ENCODE measurements around the gene NSD2.

DNA sequence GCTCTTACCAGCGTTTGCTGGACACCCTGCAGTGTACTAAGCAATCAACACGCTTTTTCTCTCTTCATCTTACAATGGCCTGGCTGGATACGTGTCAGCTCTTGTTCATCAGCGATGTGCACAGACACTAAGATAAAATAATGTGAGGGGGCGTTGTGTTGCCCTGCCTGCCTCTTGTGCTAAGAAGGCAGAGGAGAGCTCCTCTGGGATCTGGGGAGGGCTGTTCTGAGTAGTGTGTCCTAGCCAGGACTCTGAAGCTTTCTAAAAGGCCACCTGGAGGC, 87.9 kb downstream of the NSD2 start:
- TF ChIP-seq MAX (IDR thresholded peaks at IDR 0.05), result no peak
- TF ChIP-seq, protein P1, sequence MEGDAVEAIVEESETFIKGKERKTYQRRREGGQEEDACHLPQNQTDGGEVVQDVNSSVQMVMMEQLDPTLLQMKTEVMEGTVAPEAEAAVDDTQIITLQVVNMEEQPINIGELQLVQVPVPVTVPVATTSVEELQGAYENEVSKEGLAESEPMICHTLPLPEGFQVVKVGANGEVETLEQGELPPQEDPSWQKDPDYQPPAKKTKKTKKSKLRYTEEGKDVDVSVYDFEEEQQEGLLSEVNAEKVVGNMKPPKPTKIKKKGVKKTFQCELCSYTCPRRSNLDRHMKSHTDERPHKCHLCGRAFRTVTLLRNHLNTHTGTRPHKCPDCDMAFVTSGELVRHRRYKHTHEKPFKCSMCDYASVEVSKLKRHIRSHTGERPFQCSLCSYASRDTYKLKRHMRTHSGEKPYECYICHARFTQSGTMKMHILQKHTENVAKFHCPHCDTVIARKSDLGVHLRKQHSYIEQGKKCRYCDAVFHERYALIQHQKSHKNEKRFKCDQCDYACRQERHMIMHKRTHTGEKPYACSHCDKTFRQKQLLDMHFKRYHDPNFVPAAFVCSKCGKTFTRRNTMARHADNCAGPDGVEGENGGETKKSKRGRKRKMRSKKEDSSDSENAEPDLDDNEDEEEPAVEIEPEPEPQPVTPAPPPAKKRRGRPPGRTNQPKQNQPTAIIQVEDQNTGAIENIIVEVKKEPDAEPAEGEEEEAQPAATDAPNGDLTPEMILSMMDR (IDR thresholded peaks at IDR 0.05; ENCODE audit: low read depth, low read length, missing input control), result no peak
- TF ChIP-seq, protein P2, sequence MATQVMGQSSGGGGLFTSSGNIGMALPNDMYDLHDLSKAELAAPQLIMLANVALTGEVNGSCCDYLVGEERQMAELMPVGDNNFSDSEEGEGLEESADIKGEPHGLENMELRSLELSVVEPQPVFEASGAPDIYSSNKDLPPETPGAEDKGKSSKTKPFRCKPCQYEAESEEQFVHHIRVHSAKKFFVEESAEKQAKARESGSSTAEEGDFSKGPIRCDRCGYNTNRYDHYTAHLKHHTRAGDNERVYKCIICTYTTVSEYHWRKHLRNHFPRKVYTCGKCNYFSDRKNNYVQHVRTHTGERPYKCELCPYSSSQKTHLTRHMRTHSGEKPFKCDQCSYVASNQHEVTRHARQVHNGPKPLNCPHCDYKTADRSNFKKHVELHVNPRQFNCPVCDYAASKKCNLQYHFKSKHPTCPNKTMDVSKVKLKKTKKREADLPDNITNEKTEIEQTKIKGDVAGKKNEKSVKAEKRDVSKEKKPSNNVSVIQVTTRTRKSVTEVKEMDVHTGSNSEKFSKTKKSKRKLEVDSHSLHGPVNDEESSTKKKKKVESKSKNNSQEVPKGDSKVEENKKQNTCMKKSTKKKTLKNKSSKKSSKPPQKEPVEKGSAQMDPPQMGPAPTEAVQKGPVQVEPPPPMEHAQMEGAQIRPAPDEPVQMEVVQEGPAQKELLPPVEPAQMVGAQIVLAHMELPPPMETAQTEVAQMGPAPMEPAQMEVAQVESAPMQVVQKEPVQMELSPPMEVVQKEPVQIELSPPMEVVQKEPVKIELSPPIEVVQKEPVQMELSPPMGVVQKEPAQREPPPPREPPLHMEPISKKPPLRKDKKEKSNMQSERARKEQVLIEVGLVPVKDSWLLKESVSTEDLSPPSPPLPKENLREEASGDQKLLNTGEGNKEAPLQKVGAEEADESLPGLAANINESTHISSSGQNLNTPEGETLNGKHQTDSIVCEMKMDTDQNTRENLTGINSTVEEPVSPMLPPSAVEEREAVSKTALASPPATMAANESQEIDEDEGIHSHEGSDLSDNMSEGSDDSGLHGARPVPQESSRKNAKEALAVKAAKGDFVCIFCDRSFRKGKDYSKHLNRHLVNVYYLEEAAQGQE (IDR thresholded peaks at IDR 0.05), result no peak
- no peak for TF ChIP-seq YY1 (IDR thresholded peaks at IDR 0.05)
- no peak for TF ChIP-seq EGR1 (IDR thresholded peaks at IDR 0.05; ENCODE audit: low read depth in 2 of 2)
- TF ChIP-seq JUND (IDR thresholded peaks at IDR 0.05), result no peak
- TF ChIP-seq RXRA (IDR thresholded peaks at IDR 0.05), result no peak
- no peak for TF ChIP-seq GABPA (IDR thresholded peaks at IDR 0.05 in 1 of 2, conservative IDR thresholded peaks at IDR 0.05 in 1 of 2)

Data from liver (tissue), 3 donors.